WTC11 (cell line): ENCODE measurements around the gene TOR4A. TPM values are rescaled to one million over a fixed set of nuclear protein-coding genes. Genes with fewer than 3 reads are reported as not detected.
A peak's percentile ranks its signal among the peaks of the same experiment; 100 is the strongest.
"Not testable (repeated sequence)": the region's sequence is repeated elsewhere in the genome, so short reads cannot be mapped to it uniquely, and the experiment has no call there.

Experiments used
- ATAC-seq: fragments of 200-7000 bp; cut with Tn5 transposase; 2 replicates; pipeline ENCODE4 v1.10.0; 2021; ENCODE audit warnings: mild to moderate bottlenecking, moderate library complexity
- CTCF ChIA-PET: fragments of 300-600 bp; sonication (Branson Sonifier 250); formaldehyde crosslinking; loops from one replicate; lab custom pipeline; 2021; ENCODE audit warnings: antibody characterized with exemption; lab: Charles Lee
- POLR2A ChIA-PET: fragments of 350-600 bp; sonication (Branson Sonifier 250); formaldehyde crosslinking; loops from one replicate; lab custom pipeline; 2021; ENCODE audit warnings: antibody characterized with exemption; lab: Charles Lee
- DNase-seq: peaks from one replicate; pipeline ENCODE4 v3.0.0; 2021; ENCODE audit warnings: low spot score
- H3K27ac Mint-ChIP-seq: 2 replicates; pipeline ENCODE4 v1.8.0; 2021; ENCODE audit warnings: mixed read lengths
- H3K27me3 Mint-ChIP-seq: 2 replicates; pipeline ENCODE4 v1.8.0; 2021; ENCODE audit warnings: low read depth, mild to moderate bottlenecking, moderate library complexity, mixed read lengths
- H3K36me3 Mint-ChIP-seq: 2 replicates; pipeline ENCODE4 v1.8.0; 2021; ENCODE audit warnings: mixed read lengths
- H3K4me1 Mint-ChIP-seq: 2 replicates; pipeline ENCODE4 v1.8.0; 2022; ENCODE audit warnings: mixed read lengths
- H3K4me3 Mint-ChIP-seq: 2 replicates; pipeline ENCODE4 v1.8.0; 2021; ENCODE audit warnings: mild to moderate bottlenecking, moderate library complexity, mixed read lengths
- H3K9me3 Mint-ChIP-seq: 2 replicates; pipeline ENCODE4 v1.8.0; 2021; ENCODE audit warnings: mixed read lengths
- AFF4 ChIP-seq: sonication (generic); formaldehyde crosslinking; IDR thresholded peaks from 2 replicates; pipeline ENCODE4 v1.8.1; 2023; ENCODE audit warnings: mild to moderate bottlenecking, missing genetic modification reagents, borderline replicate concordance
- ATF3 ChIP-seq: sonication (generic); formaldehyde crosslinking; conservative IDR thresholded peaks from 2 replicates; pipeline ENCODE4 v1.8.1; 2022; ENCODE audit warnings: mild to moderate bottlenecking, missing genetic modification reagents
- ATF6 ChIP-seq: sonication (generic); formaldehyde crosslinking; IDR thresholded peaks from 2 replicates; pipeline ENCODE4 v1.8.1; 2023; ENCODE audit warnings: mild to moderate bottlenecking, missing genetic modification reagents
- ETV6 ChIP-seq: sonication (generic); formaldehyde crosslinking; IDR thresholded peaks from 2 replicates; pipeline ENCODE4 v1.8.1; 2022; ENCODE audit warnings: mild to moderate bottlenecking, missing genetic modification reagents
- FOXP1 ChIP-seq: sonication (generic); formaldehyde crosslinking; IDR thresholded peaks from 2 replicates; pipeline ENCODE4 v1.8.0; 2022; ENCODE audit warnings: missing genetic modification reagents, mild to moderate bottlenecking, moderate library complexity, borderline replicate concordance
- HMGXB4 ChIP-seq: sonication (generic); formaldehyde crosslinking; IDR thresholded peaks from 2 replicates; pipeline ENCODE4 v1.8.1; 2023; ENCODE audit warnings: mild to moderate bottlenecking, moderate library complexity, missing genetic modification reagents
- IRF2 ChIP-seq: sonication (generic); formaldehyde crosslinking; IDR thresholded peaks from 2 replicates; pipeline ENCODE4 v1.8.0; 2022; ENCODE audit warnings: low read depth, missing genetic modification reagents, borderline replicate concordance
- NFATC4 ChIP-seq: fragments of 250-450 bp; sonication (Bioruptor Pico); IDR thresholded peaks from 2 replicates; pipeline ENCODE4 v1.9.0; 2021; ENCODE audit warnings: mild to moderate bottlenecking
- NFE2L1 ChIP-seq: sonication (generic); formaldehyde crosslinking; IDR thresholded peaks from 2 replicates; pipeline ENCODE4 v1.8.1; 2023; ENCODE audit warnings: missing genetic modification reagents
- ZNF121 ChIP-seq: sonication (generic); formaldehyde crosslinking; IDR thresholded peaks from 2 replicates; pipeline ENCODE4 v1.8.0; 2023; ENCODE audit warnings: missing genetic modification reagents
- ZNF263 ChIP-seq: sonication (generic); formaldehyde crosslinking; IDR thresholded peaks from 2 replicates; pipeline ENCODE4 v1.8.1; 2022; ENCODE audit warnings: low read depth, mild to moderate bottlenecking, moderate library complexity, missing genetic modification reagents
- total RNA-seq: library from RNA; stranded (reverse); gene quantifications from 3 replicates; pipeline ENCODE4 v1.2.3, GENCODE V29; 2021
- TF ChIP-seq, protein P1 (sequence below): sonication (generic); formaldehyde crosslinking; IDR thresholded peaks from 2 replicates; pipeline ENCODE4 v1.8.0; 2023; ENCODE audit warnings: mild to moderate bottlenecking, missing genetic modification reagents

The TOR4A gene
- total RNA-seq, 1 experiment from 2014 or later, result 7.3 TPM

- no peak for TF ChIP-seq ZNF121
These were observed 40.5 kb upstream of the TOR4A start (continued) for GRCh38 chr9:137236936-137237421.

GRCh38 chr9:137237759-137238726, 39.5 kb upstream of the TOR4A start:
- no peak for TF ChIP-seq FOXP1 (CRISPR knock-in tag)
- TF ChIP-seq, protein P1, sequence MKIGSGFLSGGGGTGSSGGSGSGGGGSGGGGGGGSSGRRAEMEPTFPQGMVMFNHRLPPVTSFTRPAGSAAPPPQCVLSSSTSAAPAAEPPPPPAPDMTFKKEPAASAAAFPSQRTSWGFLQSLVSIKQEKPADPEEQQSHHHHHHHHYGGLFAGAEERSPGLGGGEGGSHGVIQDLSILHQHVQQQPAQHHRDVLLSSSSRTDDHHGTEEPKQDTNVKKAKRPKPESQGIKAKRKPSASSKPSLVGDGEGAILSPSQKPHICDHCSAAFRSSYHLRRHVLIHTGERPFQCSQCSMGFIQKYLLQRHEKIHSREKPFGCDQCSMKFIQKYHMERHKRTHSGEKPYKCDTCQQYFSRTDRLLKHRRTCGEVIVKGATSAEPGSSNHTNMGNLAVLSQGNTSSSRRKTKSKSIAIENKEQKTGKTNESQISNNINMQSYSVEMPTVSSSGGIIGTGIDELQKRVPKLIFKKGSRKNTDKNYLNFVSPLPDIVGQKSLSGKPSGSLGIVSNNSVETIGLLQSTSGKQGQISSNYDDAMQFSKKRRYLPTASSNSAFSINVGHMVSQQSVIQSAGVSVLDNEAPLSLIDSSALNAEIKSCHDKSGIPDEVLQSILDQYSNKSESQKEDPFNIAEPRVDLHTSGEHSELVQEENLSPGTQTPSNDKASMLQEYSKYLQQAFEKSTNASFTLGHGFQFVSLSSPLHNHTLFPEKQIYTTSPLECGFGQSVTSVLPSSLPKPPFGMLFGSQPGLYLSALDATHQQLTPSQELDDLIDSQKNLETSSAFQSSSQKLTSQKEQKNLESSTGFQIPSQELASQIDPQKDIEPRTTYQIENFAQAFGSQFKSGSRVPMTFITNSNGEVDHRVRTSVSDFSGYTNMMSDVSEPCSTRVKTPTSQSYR (CRISPR knock-in tag), result no peak
- TF ChIP-seq, all 79 proteins: peak for 0
- ATAC-seq (no peak), DNase-seq (no peak)
- Mint-ChIP-seq H3K36me3 (peaks cover 11% of the 10 kb centered on the region), H3K4me3 (no peak overlapping the region), H3K9me3 (no peaks in the 10 kb centered on the region), H3K4me1 (peaks cover 29% of the 10 kb centered on the region), H3K27me3 (no peaks in the 10 kb centered on the region), H3K27ac (no peak overlapping the region)
- CTCF ChIA-PET, result interaction anchor here (0.6 to 4.6 kb wide), 21 partner anchors 9 to 290 kb away, joined by 3 to 143 read pairs (median 10); partner anchors contain the start of genes CYSRT1, LRRC26, MAN1B1 and NELFB
- POLR2A ChIA-PET, result interaction anchor here (0.6 kb wide), 1 partner anchor 153 kb away, joined by 3 read pairs; no protein-coding TSS in a partner anchor

GRCh38 chr9:137239541-137240200, 37.9 kb upstream of the TOR4A start:
- ChIA-PET CTCF (interaction anchor here (0.7 to 2.4 kb wide), 17 partner anchors 12 to 204 kb away, joined by 3 to 14 read pairs (median 4); partner anchors contain the start of genes EXD3, MAN1B1, NOXA1 and RNF224), POLR2A (interaction anchor here (1.1 to 1.8 kb wide), 8 partner anchors 12 to 110 kb away, joined by 3 to 30 read pairs (median 7); partner anchors contain the start of genes NELFB, NRARP, RNF224 and STPG3)
- not testable (repeated sequence) for H3K27me3 Mint-ChIP-seq, H3K9me3 Mint-ChIP-seq, H3K27ac Mint-ChIP-seq, DNase-seq, ATAC-seq
- H3K4me3 Mint-ChIP-seq, result peak overlapping the region; percentile 73
- peaks cover 44% of the 10 kb centered on the region for H3K4me1 Mint-ChIP-seq
- peaks cover 20% of the 10 kb centered on the region for H3K36me3 Mint-ChIP-seq

DNA sequence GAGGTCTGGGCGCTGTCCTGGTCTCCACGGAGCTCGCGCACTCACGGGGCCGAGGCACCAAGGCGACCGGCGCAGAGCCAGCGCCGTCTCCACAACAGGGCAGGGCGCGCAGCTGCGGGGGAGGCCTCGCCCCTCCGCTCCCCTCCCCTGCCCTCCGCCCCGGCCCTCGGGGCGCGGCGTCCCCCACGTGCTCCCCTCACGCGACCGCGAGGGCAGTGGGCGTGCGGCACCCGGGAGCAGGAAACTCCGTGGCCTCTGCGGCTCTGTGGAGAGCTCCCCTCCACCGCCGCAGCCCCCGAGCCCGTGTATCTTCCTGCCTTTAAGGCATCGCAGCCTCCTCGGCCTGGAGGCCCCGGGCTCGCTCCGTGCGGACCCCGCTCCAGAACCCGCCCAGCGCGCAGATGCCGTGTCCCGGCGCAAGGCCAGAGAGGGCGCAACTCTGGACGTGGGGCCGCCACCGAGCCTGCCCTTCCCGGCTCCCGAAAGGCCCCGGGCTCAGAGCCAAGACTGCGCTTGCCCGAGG, 37.1 kb upstream of the TOR4A start:
- H3K36me3 Mint-ChIP-seq, result peaks cover 20% of the 10 kb centered on the region
- peaks cover 40% of the 10 kb centered on the region for H3K4me1 Mint-ChIP-seq
- ATAC-seq, result no peak
- H3K4me3 Mint-ChIP-seq, result peak overlapping the region; percentile 73
- POLR2A ChIA-PET, result interaction anchor here (0.6 to 1.8 kb wide), 29 partner anchors 13 to 652 kb away, joined by 3 to 30 read pairs (median 4); partner anchors contain the start of genes LRRC26, MAN1B1, NELFB and NRARP
- no peaks in the 10 kb centered on the region for H3K9me3 Mint-ChIP-seq
- DNase-seq, result peak; percentile 38
- no peaks in the 10 kb centered on the region for H3K27me3 Mint-ChIP-seq
- H3K27ac Mint-ChIP-seq, result no peak overlapping the region
- CTCF ChIA-PET, result interaction anchor here (0.7 to 2.4 kb wide), 29 partner anchors 11 to 211 kb away, joined by 3 to 14 read pairs (median 4); partner anchors contain the start of genes CYSRT1, EXD3, MAN1B1 and NOXA1
- no peak for TF ChIP-seq AFF4
- TF ChIP-seq NFATC4 (CRISPR knock-in tag), result no peak
- TF ChIP-seq HMGXB4 (CRISPR knock-in tag), result peak; percentile 93
- 0 out of 2 replicates have a peak, but pooled peaks have one; percentile 22 for TF ChIP-seq ETV6
- peak; percentile 37; the same call in 1 of the 2 replicates for TF ChIP-seq ZNF263
- TF ChIP-seq NFE2L1 (CRISPR knock-in tag), result 0 out of 2 replicates have a peak, but pooled peaks have one; percentile 14
- TF ChIP-seq ATF3 (CRISPR knock-in tag), result no peak
- TF ChIP-seq IRF2, result no peak
- no peak for TF ChIP-seq ATF6 (CRISPR knock-in tag)
